Fibroblast of lung (primary cell): ENCODE measurements around the gene ANKRD31. TPM values are rescaled to one million over a fixed set of nuclear protein-coding genes. Genes with fewer than 3 reads are reported as not detected.

Experiments
- DNase-seq, 2 donors: peaks; one replicate each; pipeline versions ENCODE4 v3.0.0 to v3.0.0-alpha.2; 2010; ENCODE audit warnings: low read depth in 2 of 2
- H2AFZ ChIP-seq: 2 replicates; pipeline ENCODE4 v1.5.1; 2012; ENCODE audit warnings: low read length, control low read depth, inconsistent platforms
- H3K27ac ChIP-seq: 2 replicates; pipeline ENCODE4 v1.5.1; 2011; ENCODE audit warnings: low read length, control low read depth; ENCODE audit not compliant: insufficient read depth
- H3K27me3 ChIP-seq: 2 replicates; pipeline ENCODE4 v1.5.1; 2011; ENCODE audit warnings: mild to moderate bottlenecking, low read length; ENCODE audit not compliant: control insufficient read depth, insufficient read depth
- H3K36me3 ChIP-seq: 2 replicates; pipeline ENCODE4 v1.5.1; 2011; ENCODE audit warnings: low read length; ENCODE audit not compliant: control insufficient read depth, insufficient read depth
- H3K4me1 ChIP-seq: 2 replicates; pipeline ENCODE4 v1.5.1; 2011; ENCODE audit warnings: low read length; ENCODE audit not compliant: control insufficient read depth, insufficient read depth; ENCODE audit errors: extremely low read depth
- H3K4me2 ChIP-seq: 2 replicates; pipeline ENCODE4 v1.5.1; 2011; ENCODE audit warnings: low read length, control low read depth; ENCODE audit not compliant: insufficient read depth; ENCODE audit errors: extremely low read depth
- H3K4me3 ChIP-seq, 4 experiments: fragments of 200-600 bp in 1 of 4; sonication (generic) in 1 of 4; replicated peaks in 1 of 4; 2 replicates each; pipeline ENCODE4 v1.5.1; 2011 to 2016; ENCODE audit warnings: low read length in 4 of 4, low read depth in 3 of 4, mild to moderate bottlenecking in 3 of 4, control low read depth in 2 of 4, inconsistent platforms in 1 of 4, mixed read lengths in 1 of 4; ENCODE audit not compliant: insufficient read depth in 1 of 4; ENCODE audit errors: control extremely low read depth in 1 of 4
- H3K79me2 ChIP-seq: 2 replicates; pipeline ENCODE4 v1.5.1; 2012; ENCODE audit warnings: mild to moderate bottlenecking, low read length, inconsistent platforms; ENCODE audit not compliant: control insufficient read depth, insufficient read depth
- H3K9ac ChIP-seq: 2 replicates; pipeline ENCODE4 v1.5.1; 2011; ENCODE audit warnings: mild to moderate bottlenecking, low read length, control low read depth; ENCODE audit not compliant: insufficient read depth
- H3K9me3 ChIP-seq: 2 replicates; pipeline ENCODE4 v1.5.1; 2012; ENCODE audit warnings: low read depth, low read length; ENCODE audit not compliant: control insufficient read depth, insufficient read depth
- H4K20me1 ChIP-seq: 2 replicates; pipeline ENCODE4 v1.5.1; 2011; ENCODE audit warnings: low read length; ENCODE audit not compliant: control insufficient read depth, insufficient read depth; ENCODE audit errors: extremely low read depth
- EZH2 ChIP-seq: IDR thresholded peaks from 2 replicates; pipeline ENCODE4 v1.5.1; 2012; ENCODE audit warnings: low read length, control low read depth, mild to moderate bottlenecking; ENCODE audit errors: missing control alignments
- polyA plus RNA-seq, 2 donors: library from polyadenylated mRNA; depleted of rRNA in 1 of 2; stranded (reverse) in 1 of 2; unstranded in 1 of 2; fragments of >200 nt; gene quantifications; 2 replicates each; pipeline ENCODE4 v1.2.1, GENCODE V29; 2011 to 2012; ENCODE audit warnings: missing spikeins in 1 of 2
- total RNA-seq: library from RNA; depleted of rRNA; stranded (reverse); fragments of >200 nt; gene quantifications from 2 replicates; pipeline ENCODE4 v1.2.1, GENCODE V29; 2014
- TF ChIP-seq, protein P1 (sequence below), 2 donors: IDR thresholded peaks in 1 of 2; conservative IDR thresholded peaks in 1 of 2; 1 replicate in 1 of 2; 2 replicates in 1 of 2; pipeline ENCODE4 v1.5.1; 2011 to 2012; ENCODE audit warnings: low read length in 2 of 2, control low read depth in 1 of 2, inconsistent platforms in 1 of 2, low read depth in 1 of 2, mild to moderate bottlenecking in 1 of 2

ANKRD31 gene
- total and polyA plus RNA-seq, 2 donors (not counting 1 experiment from before 2014, with no cell fraction given), result 0.05 to 0.33 TPM

DNA sequence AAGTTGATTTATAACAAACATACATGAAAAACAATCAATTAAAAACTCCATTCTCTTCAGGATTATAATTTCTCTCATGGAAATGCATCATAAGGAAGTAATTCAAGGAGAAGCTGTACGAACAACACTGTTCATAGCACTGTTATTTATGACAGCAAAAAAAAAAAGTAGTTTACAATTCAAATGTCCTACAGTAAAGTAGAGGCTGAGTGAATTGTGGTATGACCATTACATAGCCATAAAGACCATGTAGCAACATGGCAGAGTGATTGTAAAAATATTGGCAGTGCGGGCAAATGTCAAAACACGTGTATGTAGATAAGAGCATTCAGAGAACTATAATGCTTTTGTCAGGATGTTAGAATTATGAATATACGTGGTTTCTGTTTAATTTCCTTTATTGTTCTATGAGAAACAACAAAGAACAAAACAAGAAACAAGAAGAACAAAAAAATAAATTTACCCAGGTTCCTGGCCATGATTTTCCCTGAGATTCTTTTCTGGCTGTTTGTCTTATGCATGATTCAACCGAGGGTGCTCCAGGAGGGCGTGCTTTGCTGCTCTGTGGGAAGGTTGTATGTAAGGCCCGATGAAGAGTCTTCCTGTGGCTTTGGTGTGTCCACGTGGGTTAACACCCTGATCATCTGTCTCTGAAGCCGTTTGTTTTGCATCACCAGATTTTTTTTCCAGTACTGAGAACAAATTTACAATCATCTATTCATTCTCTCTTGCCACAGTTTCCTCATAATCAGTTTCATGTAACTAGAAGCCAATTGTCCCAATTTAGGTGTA, 213.1 kb downstream of the ANKRD31 start:
- no peaks in the 10 kb centered on the region for H3K27me3 ChIP-seq
- H3K79me2 ChIP-seq, result no peaks in the 10 kb centered on the region
- no peaks in the 10 kb centered on the region for H4K20me1 ChIP-seq
- no peak overlapping the region for H2AFZ ChIP-seq
- H3K4me2 ChIP-seq, result no peak overlapping the region
- H3K36me3 ChIP-seq, result no peaks in the 10 kb centered on the region
- no peak for TF ChIP-seq EZH2
- TF ChIP-seq, protein P1, sequence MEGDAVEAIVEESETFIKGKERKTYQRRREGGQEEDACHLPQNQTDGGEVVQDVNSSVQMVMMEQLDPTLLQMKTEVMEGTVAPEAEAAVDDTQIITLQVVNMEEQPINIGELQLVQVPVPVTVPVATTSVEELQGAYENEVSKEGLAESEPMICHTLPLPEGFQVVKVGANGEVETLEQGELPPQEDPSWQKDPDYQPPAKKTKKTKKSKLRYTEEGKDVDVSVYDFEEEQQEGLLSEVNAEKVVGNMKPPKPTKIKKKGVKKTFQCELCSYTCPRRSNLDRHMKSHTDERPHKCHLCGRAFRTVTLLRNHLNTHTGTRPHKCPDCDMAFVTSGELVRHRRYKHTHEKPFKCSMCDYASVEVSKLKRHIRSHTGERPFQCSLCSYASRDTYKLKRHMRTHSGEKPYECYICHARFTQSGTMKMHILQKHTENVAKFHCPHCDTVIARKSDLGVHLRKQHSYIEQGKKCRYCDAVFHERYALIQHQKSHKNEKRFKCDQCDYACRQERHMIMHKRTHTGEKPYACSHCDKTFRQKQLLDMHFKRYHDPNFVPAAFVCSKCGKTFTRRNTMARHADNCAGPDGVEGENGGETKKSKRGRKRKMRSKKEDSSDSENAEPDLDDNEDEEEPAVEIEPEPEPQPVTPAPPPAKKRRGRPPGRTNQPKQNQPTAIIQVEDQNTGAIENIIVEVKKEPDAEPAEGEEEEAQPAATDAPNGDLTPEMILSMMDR (conservative IDR thresholded peaks at IDR 0.05 in 1 of 2, IDR thresholded peaks at IDR 0.05 in 1 of 2; ENCODE audit: low read depth in 1 of 2, low read length in 2 of 2), result no peak
- H3K4me3 ChIP-seq, result no peak overlapping the region
- H3K4me1 ChIP-seq, result no peaks in the 10 kb centered on the region
- DNase-seq, result no peak
- no peaks in the 10 kb centered on the region for H3K9me3 ChIP-seq
- no peak overlapping the region for H3K9ac ChIP-seq
- H3K27ac ChIP-seq, result no peak overlapping the region

DNA sequence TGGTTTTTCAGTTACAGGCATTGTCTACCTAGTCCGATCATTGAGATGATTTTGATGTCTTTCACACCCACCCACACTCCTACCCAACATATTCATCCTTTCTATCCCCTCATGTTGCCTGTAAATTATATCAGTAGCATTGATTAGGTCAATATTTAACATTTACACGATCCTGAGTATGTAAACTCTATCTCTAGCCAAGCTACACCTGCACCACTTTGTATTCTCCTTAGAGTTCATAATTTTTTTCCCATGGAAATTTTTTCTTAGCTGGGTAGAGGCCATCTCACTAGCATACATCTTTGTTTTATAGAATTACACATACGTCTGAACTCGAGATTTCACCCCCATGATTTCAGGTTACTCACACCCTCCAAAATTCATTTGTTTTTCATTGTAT, 214.9 kb downstream of the ANKRD31 start:
- no peaks in the 10 kb centered on the region for H3K4me1 ChIP-seq
- no peak overlapping the region for H3K9ac ChIP-seq
- no peak overlapping the region for H2AFZ ChIP-seq
- no peaks in the 10 kb centered on the region for H3K36me3 ChIP-seq
- no peak overlapping the region for H3K27ac ChIP-seq
- H4K20me1 ChIP-seq, result no peaks in the 10 kb centered on the region
- no peak overlapping the region for H3K4me2 ChIP-seq
- H3K9me3 ChIP-seq, result no peaks in the 10 kb centered on the region
- H3K27me3 ChIP-seq, result no peaks in the 10 kb centered on the region
- no peak for DNase-seq
- no peak overlapping the region for H3K4me3 ChIP-seq
- no peaks in the 10 kb centered on the region for H3K79me2 ChIP-seq
- TF ChIP-seq EZH2, result no peak
- TF ChIP-seq, protein P1 (conservative IDR thresholded peaks at IDR 0.05 in 1 of 2, IDR thresholded peaks at IDR 0.05 in 1 of 2; ENCODE audit: low read depth in 1 of 2, low read length in 2 of 2), result no peak

DNA sequence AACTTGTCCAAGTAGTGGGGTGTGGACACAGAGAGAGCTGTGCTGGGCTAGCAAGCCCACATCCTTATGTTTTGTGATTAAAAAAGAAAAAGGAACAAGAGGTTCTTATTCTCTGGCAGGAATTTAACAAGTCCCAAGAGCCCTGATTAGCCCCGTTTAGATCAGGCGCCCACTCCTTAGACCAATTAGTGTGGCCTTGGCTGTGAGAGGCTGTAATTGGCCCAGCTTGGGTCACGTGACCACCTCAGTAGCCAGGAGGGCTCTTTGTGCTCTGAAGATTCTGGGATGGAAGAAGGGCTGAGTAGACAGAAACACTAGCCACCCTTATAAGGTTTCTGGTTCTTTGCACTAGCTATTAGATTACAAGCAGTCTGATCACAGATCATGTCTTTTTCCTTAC, 215.5 kb downstream of the ANKRD31 start:
- no peak overlapping the region for H3K27ac ChIP-seq
- no peak overlapping the region for H3K9ac ChIP-seq
- no peak for TF ChIP-seq EZH2
- TF ChIP-seq, protein P1 (conservative IDR thresholded peaks at IDR 0.05 in 1 of 2, IDR thresholded peaks at IDR 0.05 in 1 of 2; ENCODE audit: low read depth in 1 of 2, low read length in 2 of 2), result no peak
- H2AFZ ChIP-seq, result no peak overlapping the region
- no peaks in the 10 kb centered on the region for H3K27me3 ChIP-seq
- H3K4me2 ChIP-seq, result no peak overlapping the region
- no peak for DNase-seq
- no peaks in the 10 kb centered on the region for H3K79me2 ChIP-seq
- no peaks in the 10 kb centered on the region for H3K9me3 ChIP-seq
- H3K4me3 ChIP-seq, result no peak overlapping the region
- H3K36me3 ChIP-seq, result no peaks in the 10 kb centered on the region
- no peaks in the 10 kb centered on the region for H4K20me1 ChIP-seq
- H3K4me1 ChIP-seq, result no peaks in the 10 kb centered on the region
